ENCODE measurements around the gene CHRNE. TPM values are rescaled to one million over a fixed set of nuclear protein-coding genes. Genes with fewer than 3 reads are reported as not detected.

Gene CHRNE
- total RNA-seq, 6 experiments from 2014 or later: 1.4 to 2.9 (median 2.0) TPM

DNA sequence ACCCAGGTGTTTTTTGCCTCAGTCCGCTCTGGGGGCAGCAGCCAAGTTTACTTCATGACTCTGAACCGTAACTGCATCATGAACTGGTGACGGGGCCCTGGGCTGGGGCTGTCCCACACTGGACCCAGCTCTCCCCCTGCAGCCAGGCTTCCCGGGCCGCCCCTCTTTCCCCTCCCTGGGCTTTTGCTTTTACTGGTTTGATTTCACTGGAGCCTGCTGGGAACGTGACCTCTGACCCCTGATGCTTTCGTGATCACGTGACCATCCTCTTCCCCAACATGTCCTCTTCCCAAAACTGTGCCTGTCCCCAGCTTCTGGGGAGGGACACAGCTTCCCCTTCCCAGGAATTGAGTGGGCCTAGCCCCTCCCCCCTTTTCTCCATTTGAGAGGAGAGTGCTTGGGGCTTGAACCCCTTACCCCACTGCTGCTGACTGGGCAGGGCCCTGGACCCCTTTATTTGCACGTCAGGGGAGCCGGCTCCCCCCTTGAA is 5.7 kb downstream of the CHRNE start:
- Histone ChIP-seq H3K4me3 (no peak overlapping the region), H3K4me1 (peaks cover 0 to 27% (median 12%) of the 10 kb centered on the region in 4 donors), H3K36me3 (peaks cover 0 to 34% (median 7%) of the 10 kb centered on the region in 4 donors), H3K9me3 (no peaks in the 10 kb centered on the region), H3K27me3 (no peaks in the 10 kb centered on the region), H3K27ac (no peak overlapping the region)
- intact Hi-C loops (cut with DNase I): no loop called here
- DNase-seq (peak in 1 of 3 donors; percentile 57), ATAC-seq (no peak)
- 90% methylated on average over 3 of the region's 10 CpGs for WGBS (ENCODE audit: insufficient coverage, low coverage, low lambda C conversion rate, missing lambda C conversion rate)
- TF ChIP-seq, protein P1, sequence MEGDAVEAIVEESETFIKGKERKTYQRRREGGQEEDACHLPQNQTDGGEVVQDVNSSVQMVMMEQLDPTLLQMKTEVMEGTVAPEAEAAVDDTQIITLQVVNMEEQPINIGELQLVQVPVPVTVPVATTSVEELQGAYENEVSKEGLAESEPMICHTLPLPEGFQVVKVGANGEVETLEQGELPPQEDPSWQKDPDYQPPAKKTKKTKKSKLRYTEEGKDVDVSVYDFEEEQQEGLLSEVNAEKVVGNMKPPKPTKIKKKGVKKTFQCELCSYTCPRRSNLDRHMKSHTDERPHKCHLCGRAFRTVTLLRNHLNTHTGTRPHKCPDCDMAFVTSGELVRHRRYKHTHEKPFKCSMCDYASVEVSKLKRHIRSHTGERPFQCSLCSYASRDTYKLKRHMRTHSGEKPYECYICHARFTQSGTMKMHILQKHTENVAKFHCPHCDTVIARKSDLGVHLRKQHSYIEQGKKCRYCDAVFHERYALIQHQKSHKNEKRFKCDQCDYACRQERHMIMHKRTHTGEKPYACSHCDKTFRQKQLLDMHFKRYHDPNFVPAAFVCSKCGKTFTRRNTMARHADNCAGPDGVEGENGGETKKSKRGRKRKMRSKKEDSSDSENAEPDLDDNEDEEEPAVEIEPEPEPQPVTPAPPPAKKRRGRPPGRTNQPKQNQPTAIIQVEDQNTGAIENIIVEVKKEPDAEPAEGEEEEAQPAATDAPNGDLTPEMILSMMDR (IDR thresholded peaks at IDR 0.05): no peak
- no peak for TF ChIP-seq POLR2A (IDR thresholded peaks at IDR 0.05)

DNA sequence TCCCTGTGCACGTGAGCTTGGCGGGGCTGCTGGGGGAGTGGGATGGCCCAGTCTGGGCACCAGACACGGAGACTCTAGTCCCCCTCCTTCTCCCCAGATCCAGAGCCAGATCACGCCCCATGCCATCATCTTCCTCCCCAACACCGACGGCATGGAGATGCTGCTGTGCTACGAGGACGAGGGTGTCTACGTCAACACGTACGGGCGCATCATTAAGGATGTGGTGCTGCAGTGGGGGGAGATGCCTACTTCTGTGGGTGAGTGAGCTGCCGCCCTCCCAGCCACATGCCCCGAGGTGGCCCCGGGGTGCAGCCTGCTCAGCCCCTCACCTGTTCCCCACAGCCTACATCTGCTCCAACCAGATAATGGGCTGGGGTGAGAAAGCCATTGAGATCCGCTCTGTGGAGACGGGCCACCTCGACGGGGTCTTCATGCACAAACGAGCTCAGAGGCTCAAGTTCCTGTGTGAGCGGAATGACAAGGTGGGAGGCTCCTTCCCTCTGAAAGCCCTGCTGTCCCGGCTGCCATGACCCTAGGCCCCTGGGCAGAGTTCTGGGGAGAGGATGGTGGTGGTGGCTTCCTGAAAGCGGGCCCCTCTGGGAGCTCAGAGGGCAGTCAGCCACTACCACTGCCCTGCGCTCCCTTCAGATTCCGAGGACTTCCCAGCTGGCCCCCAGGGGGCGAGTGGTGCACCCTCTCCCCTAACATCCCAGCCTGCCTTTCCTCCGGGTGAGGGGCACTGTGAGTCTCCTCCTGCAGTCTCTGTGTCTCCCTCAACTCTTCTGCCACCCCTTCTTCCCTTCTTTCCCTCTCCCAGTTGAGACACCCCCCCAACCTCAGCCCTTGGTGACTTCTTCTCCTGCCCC is 6.3 kb downstream of the CHRNE start:
- ATAC-seq: no peak
- H3K4me1 ChIP-seq: peaks cover 0 to 27% (median 12%) of the 10 kb centered on the region in 4 donors
- no peak overlapping the region for H3K4me3 ChIP-seq
- no peak overlapping the region for H3K27ac ChIP-seq
- 100% methylated on average over 1 of the region's 27 CpGs for WGBS (ENCODE audit: insufficient coverage, low coverage, low lambda C conversion rate, missing lambda C conversion rate)
- TF ChIP-seq, protein P1 (IDR thresholded peaks at IDR 0.05): no peak
- TF ChIP-seq POLR2A (IDR thresholded peaks at IDR 0.05): no peak
- DNase-seq: peak in 1 of 3 donors; percentile 52
- intact Hi-C loops (cut with DNase I): no loop called here
- H3K9me3 ChIP-seq: no peaks in the 10 kb centered on the region
- peaks cover 0 to 41% (median 7%) of the 10 kb centered on the region in 4 donors for H3K36me3 ChIP-seq
- H3K27me3 ChIP-seq: no peaks in the 10 kb centered on the region

DNA sequence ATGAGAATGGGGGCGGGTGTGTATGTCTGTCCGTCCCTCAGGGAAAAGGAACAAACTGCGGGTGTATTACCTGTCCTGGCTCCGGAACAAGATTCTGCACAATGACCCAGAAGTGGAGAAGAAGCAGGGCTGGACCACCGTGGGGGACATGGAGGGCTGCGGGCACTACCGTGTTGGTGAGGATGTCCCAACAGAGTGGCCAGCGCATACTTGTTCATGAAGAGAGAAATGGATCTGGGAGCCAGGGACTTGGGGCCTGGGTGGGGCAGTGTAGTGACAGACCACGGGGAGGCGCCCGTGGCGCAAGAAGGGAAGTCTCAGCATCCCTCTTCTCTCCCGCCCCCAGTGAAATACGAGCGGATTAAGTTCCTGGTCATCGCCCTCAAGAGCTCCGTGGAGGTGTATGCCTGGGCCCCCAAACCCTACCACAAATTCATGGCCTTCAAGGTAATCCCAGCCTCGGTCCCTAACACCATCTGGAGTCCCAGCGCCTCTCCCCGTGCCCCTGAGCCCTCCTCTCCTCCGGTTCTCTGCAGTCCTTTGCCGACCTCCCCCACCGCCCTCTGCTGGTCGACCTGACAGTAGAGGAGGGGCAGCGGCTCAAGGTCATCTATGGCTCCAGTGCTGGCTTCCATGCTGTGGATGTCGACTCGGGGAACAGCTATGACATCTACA is 7.1 kb downstream of the CHRNE start:
- no peaks in the 10 kb centered on the region for H3K27me3 ChIP-seq
- no peak overlapping the region for H3K4me3 ChIP-seq
- TF ChIP-seq, protein P1 (IDR thresholded peaks at IDR 0.05): no peak
- no peak for TF ChIP-seq POLR2A (IDR thresholded peaks at IDR 0.05)
- H3K27ac ChIP-seq: no peak overlapping the region
- 68% methylated on average over 9 of the region's 27 CpGs for WGBS (ENCODE audit: insufficient coverage, low coverage, low lambda C conversion rate, missing lambda C conversion rate)
- H3K9me3 ChIP-seq: no peaks in the 10 kb centered on the region
- ATAC-seq (no peak), DNase-seq (peak in 2 of 3 donors; percentile 49 to 57)
- intact Hi-C loops (cut with DNase I): no loop called here
- peaks cover 0 to 25% (median 11%) of the 10 kb centered on the region in 4 donors for H3K4me1 ChIP-seq
- peaks cover 0 to 43% (median 7%) of the 10 kb centered on the region in 4 donors for H3K36me3 ChIP-seq

DNA sequence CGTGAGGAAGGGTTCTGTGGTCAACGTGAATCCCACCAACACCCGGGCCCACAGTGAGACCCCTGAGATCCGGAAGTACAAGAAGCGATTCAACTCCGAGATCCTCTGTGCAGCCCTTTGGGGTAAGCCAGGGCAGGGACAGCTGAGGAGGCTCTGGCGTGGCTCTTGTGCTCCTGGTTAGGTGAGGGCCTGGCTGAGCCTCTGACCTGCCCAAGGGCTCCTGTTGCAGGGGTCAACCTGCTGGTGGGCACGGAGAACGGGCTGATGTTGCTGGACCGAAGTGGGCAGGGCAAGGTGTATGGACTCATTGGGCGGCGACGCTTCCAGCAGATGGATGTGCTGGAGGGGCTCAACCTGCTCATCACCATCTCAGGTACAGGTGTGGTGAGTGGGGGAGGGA is 7.8 kb downstream of the CHRNE start:
- TF ChIP-seq POLR2A (IDR thresholded peaks at IDR 0.05): no peak
- TF ChIP-seq, protein P1 (IDR thresholded peaks at IDR 0.05): no peak
- intact Hi-C loops (cut with DNase I): no loop called here
- H3K36me3 ChIP-seq: peaks cover 0 to 50% (median 13%) of the 10 kb centered on the region in 4 donors
- H3K9me3 ChIP-seq: no peaks in the 10 kb centered on the region
- no peak overlapping the region for H3K27ac ChIP-seq
- ATAC-seq (no peak), DNase-seq (peak in 1 of 3 donors; percentile 52)
- H3K27me3 ChIP-seq: no peaks in the 10 kb centered on the region
- H3K4me1 ChIP-seq: peaks cover 0 to 21% (median 8%) of the 10 kb centered on the region in 4 donors
- 96% methylated on average over 4 of the region's 13 CpGs for WGBS (ENCODE audit: insufficient coverage, low coverage, low lambda C conversion rate, missing lambda C conversion rate)
- H3K4me3 ChIP-seq: no peak overlapping the region
